ENCODE results near the gene MTR. TPM values are rescaled to one million over a fixed set of nuclear protein-coding genes. Genes with fewer than 3 reads are reported as not detected.

MTR gene
- polyA plus RNA-seq, 2 donors = 2.4 to 3.6 TPM

GRCh38 chr1:236767276-236767675 lies 27.8 kb upstream of the MTR start:
- WGBS, 2 donors = 71 to 86% methylated on average over 6 of the region's 6 CpGs
- no peak overlapping the region for H3K27ac ChIP-seq (ENCODE audit: low read depth in 2 of 2, low read length in 1 of 2)
- no peaks in the 10 kb centered on the region for H3K36me3 ChIP-seq (ENCODE audit: control insufficient read depth in 2 of 2, insufficient read depth in 2 of 2, low read length in 1 of 2)

DNA sequence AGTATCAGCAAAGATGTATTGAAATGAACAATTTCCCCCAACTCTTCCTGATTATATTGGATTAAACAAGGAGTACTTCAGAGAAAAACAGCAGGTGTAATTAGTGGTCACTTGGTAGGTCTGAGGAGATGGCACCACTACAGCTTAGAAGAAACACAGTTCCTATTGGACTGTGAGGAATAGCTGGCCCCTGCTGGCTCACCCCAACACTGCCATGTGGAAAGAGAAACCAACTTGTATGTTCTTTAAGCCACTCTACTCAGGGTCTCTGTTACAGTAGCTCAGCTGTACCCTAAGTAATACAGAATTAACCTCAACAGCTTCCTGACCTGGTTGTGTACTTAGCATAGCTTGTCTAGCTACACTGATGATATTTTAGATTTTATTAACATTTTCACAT lies 26.5 kb upstream of the MTR start:
- H3K4me1 ChIP-seq (ENCODE audit: control insufficient read depth in 2 of 2, insufficient read depth in 2 of 2, low read length in 1 of 2) = peaks cover 0 to 2% of the 10 kb centered on the region in 2 donors
- no peak overlapping the region for H3K4me3 ChIP-seq (ENCODE audit: low read depth in 1 of 2, low read length in 2 of 2)
- H3K27ac ChIP-seq (ENCODE audit: low read depth in 2 of 2, low read length in 1 of 2) = no peak overlapping the region
- H3K36me3 ChIP-seq (ENCODE audit: control insufficient read depth in 2 of 2, insufficient read depth in 2 of 2, low read length in 1 of 2) = no peaks in the 10 kb centered on the region
- H3K9me3 ChIP-seq (ENCODE audit: control insufficient read depth in 2 of 2, insufficient read depth in 1 of 2, low read depth in 1 of 2, low read length in 1 of 2) = no peaks in the 10 kb centered on the region
- no peaks in the 10 kb centered on the region for H3K27me3 ChIP-seq (ENCODE audit: control insufficient read depth in 1 of 2, insufficient read depth in 2 of 2, low read length in 2 of 2)

More at GRCh38 chr1:236767276-236767675, 27.8 kb upstream of the MTR start:
- Histone ChIP-seq H3K4me3 (ENCODE audit: low read depth in 1 of 2, low read length in 2 of 2) (no peak overlapping the region), H3K9me3 (ENCODE audit: control insufficient read depth in 2 of 2, insufficient read depth in 1 of 2, low read depth in 1 of 2, low read length in 1 of 2) (no peaks in the 10 kb centered on the region), H3K27me3 (ENCODE audit: control insufficient read depth in 1 of 2, insufficient read depth in 2 of 2, low read length in 2 of 2) (no peaks in the 10 kb centered on the region), H3K4me1 (ENCODE audit: control insufficient read depth in 2 of 2, insufficient read depth in 2 of 2, low read length in 1 of 2) (peaks cover 0 to 2% of the 10 kb centered on the region in 2 donors)

GRCh38 chr1:236773919-236774318 lies 21.2 kb upstream of the MTR start:
- Histone ChIP-seq H3K4me3 (ENCODE audit: low read depth in 1 of 2, low read length in 2 of 2) (no peak overlapping the region), H3K9me3 (ENCODE audit: control insufficient read depth in 2 of 2, insufficient read depth in 1 of 2, low read depth in 1 of 2, low read length in 1 of 2) (no peaks in the 10 kb centered on the region), H3K4me1 (ENCODE audit: control insufficient read depth in 2 of 2, insufficient read depth in 2 of 2, low read length in 1 of 2) (no peaks in the 10 kb centered on the region), H3K36me3 (ENCODE audit: control insufficient read depth in 2 of 2, insufficient read depth in 2 of 2, low read length in 1 of 2) (no peaks in the 10 kb centered on the region), H3K27ac (ENCODE audit: low read depth in 2 of 2, low read length in 1 of 2) (no peak overlapping the region), H3K27me3 (ENCODE audit: control insufficient read depth in 1 of 2, insufficient read depth in 2 of 2, low read length in 2 of 2) (no peaks in the 10 kb centered on the region)
- 65 to 74% methylated on average over 3 of the region's 3 CpGs for WGBS, 2 donors

GRCh38 chr1:236774926-236775325 lies 20.2 kb upstream of the MTR start:
- H3K4me3 ChIP-seq (ENCODE audit: low read depth in 1 of 2, low read length in 2 of 2) = no peak overlapping the region
- no peaks in the 10 kb centered on the region for H3K4me1 ChIP-seq (ENCODE audit: control insufficient read depth in 2 of 2, insufficient read depth in 2 of 2, low read length in 1 of 2)
- H3K27me3 ChIP-seq (ENCODE audit: control insufficient read depth in 1 of 2, insufficient read depth in 2 of 2, low read length in 2 of 2) = no peaks in the 10 kb centered on the region
- H3K36me3 ChIP-seq (ENCODE audit: control insufficient read depth in 2 of 2, insufficient read depth in 2 of 2, low read length in 1 of 2) = no peaks in the 10 kb centered on the region
- H3K9me3 ChIP-seq (ENCODE audit: control insufficient read depth in 2 of 2, insufficient read depth in 1 of 2, low read depth in 1 of 2, low read length in 1 of 2) = peaks cover 0 to 2% of the 10 kb centered on the region in 2 donors
- no peak overlapping the region for H3K27ac ChIP-seq (ENCODE audit: low read depth in 2 of 2, low read length in 1 of 2)
- 40 to 46% methylated on average over 3 of the region's 3 CpGs for WGBS, 2 donors

DNA sequence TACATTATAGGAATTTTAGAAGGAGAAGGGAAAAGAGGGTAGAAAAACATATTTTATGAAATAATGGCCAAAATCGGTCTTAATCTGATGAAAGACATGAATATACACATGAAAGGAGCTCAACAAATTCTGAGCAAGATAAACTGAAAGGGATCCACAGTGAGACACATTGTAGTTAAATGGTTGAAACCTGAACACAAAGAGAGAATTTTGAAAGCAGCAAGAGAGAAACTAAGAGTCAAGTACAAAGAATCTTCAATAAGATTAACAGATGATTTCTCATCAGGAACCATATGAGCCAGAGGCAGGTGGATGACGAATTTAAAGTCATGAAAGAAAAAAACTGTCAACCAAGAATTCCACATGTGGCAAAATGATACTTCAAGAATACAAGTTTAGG lies 15.8 kb upstream of the MTR start:
- Histone ChIP-seq H3K9me3 (ENCODE audit: control insufficient read depth in 2 of 2, insufficient read depth in 1 of 2, low read depth in 1 of 2, low read length in 1 of 2) (peaks cover 0 to 2% of the 10 kb centered on the region in 2 donors), H3K4me1 (ENCODE audit: control insufficient read depth in 2 of 2, insufficient read depth in 2 of 2, low read length in 1 of 2) (no peaks in the 10 kb centered on the region), H3K27me3 (ENCODE audit: control insufficient read depth in 1 of 2, insufficient read depth in 2 of 2, low read length in 2 of 2) (no peaks in the 10 kb centered on the region), H3K36me3 (ENCODE audit: control insufficient read depth in 2 of 2, insufficient read depth in 2 of 2, low read length in 1 of 2) (no peaks in the 10 kb centered on the region), H3K4me3 (ENCODE audit: low read depth in 1 of 2, low read length in 2 of 2) (no peak overlapping the region), H3K27ac (ENCODE audit: low read depth in 2 of 2, low read length in 1 of 2) (no peak overlapping the region)
- WGBS, 2 donors = 80 to 88% methylated on average over 2 of the region's 2 CpGs

GRCh38 chr1:236785477-236785876 lies 9.6 kb upstream of the MTR start:
- Histone ChIP-seq H3K4me1 (ENCODE audit: control insufficient read depth in 2 of 2, insufficient read depth in 2 of 2, low read length in 1 of 2) (no peaks in the 10 kb centered on the region), H3K36me3 (ENCODE audit: control insufficient read depth in 2 of 2, insufficient read depth in 2 of 2, low read length in 1 of 2) (no peaks in the 10 kb centered on the region), H3K27ac (ENCODE audit: low read depth in 2 of 2, low read length in 1 of 2) (no peak overlapping the region), H3K27me3 (ENCODE audit: control insufficient read depth in 1 of 2, insufficient read depth in 2 of 2, low read length in 2 of 2) (no peaks in the 10 kb centered on the region), H3K9me3 (ENCODE audit: control insufficient read depth in 2 of 2, insufficient read depth in 1 of 2, low read depth in 1 of 2, low read length in 1 of 2) (peaks cover 0 to 2% of the 10 kb centered on the region in 2 donors), H3K4me3 (ENCODE audit: low read depth in 1 of 2, low read length in 2 of 2) (no peak overlapping the region)
- 58 to 74% methylated on average over 2 of the region's 2 CpGs for WGBS, 2 donors

- no peaks in the 10 kb centered on the region for H3K27me3 ChIP-seq (ENCODE audit: control insufficient read depth in 1 of 2, insufficient read depth in 2 of 2, low read length in 2 of 2)
- no peaks in the 10 kb centered on the region for H3K4me1 ChIP-seq (ENCODE audit: control insufficient read depth in 2 of 2, insufficient read depth in 2 of 2, low read length in 1 of 2)
- H3K27ac ChIP-seq (ENCODE audit: low read depth in 2 of 2, low read length in 1 of 2) = no peak overlapping the region
- peaks cover 0 to 2% of the 10 kb centered on the region in 2 donors for H3K9me3 ChIP-seq (ENCODE audit: control insufficient read depth in 2 of 2, insufficient read depth in 1 of 2, low read depth in 1 of 2, low read length in 1 of 2)
- H3K4me3 ChIP-seq (ENCODE audit: low read depth in 1 of 2, low read length in 2 of 2) = no peak overlapping the region
- WGBS, 2 donors = 94% methylated on average over 16 of the region's 16 CpGs
- H3K36me3 ChIP-seq (ENCODE audit: control insufficient read depth in 2 of 2, insufficient read depth in 2 of 2, low read length in 1 of 2) = no peaks in the 10 kb centered on the region
Observed at GRCh38 chr1:236786453-236786852, 8.6 kb upstream of the MTR start.

DNA sequence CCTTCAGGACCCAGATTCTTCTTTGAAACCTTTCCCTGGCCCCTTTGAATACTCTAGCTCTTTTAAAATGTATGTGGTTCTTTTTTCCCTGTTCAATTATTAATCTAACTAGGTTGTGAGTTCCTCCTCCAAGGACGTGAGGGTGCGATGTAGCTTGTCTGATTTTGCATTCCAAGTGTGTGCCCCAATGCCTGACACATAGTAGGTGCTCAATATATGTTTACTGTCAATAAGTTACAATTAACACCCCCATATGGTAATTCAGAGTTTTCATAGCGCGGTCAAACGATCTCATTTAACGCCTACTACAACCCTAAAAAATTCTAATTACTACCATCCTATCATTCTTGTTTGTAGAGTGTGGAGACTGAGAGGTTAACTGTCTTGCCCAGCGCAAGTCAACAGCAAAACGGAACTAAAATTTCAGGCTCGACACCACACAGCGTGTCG lies 482 bp upstream of the MTR start:
- Histone ChIP-seq H3K4me1 (ENCODE audit: control insufficient read depth in 2 of 2, insufficient read depth in 2 of 2, low read length in 1 of 2) (no peaks in the 10 kb centered on the region), H3K4me3 (ENCODE audit: low read depth in 1 of 2, low read length in 2 of 2) (peak overlapping the region; percentile 90 to 98), H3K27me3 (ENCODE audit: control insufficient read depth in 1 of 2, insufficient read depth in 2 of 2, low read length in 2 of 2) (no peaks in the 10 kb centered on the region), H3K36me3 (ENCODE audit: control insufficient read depth in 2 of 2, insufficient read depth in 2 of 2, low read length in 1 of 2) (no peaks in the 10 kb centered on the region), H3K9me3 (ENCODE audit: control insufficient read depth in 2 of 2, insufficient read depth in 1 of 2, low read depth in 1 of 2, low read length in 1 of 2) (no peaks in the 10 kb centered on the region), H3K27ac (ENCODE audit: low read depth in 2 of 2, low read length in 1 of 2) (peak overlapping the region in 1 of 2 donors; percentile 33)
- 12 to 16% methylated on average over 11 of the region's 11 CpGs for WGBS, 2 donors

GRCh38 chr1:236795757-236796667 lies 920 bp downstream of the MTR start:
- Histone ChIP-seq H3K27ac (ENCODE audit: low read depth in 2 of 2, low read length in 1 of 2) (peak overlapping the region; percentile 94 to 95), H3K27me3 (ENCODE audit: control insufficient read depth in 1 of 2, insufficient read depth in 2 of 2, low read length in 2 of 2) (no peaks in the 10 kb centered on the region), H3K36me3 (ENCODE audit: control insufficient read depth in 2 of 2, insufficient read depth in 2 of 2, low read length in 1 of 2) (no peaks in the 10 kb centered on the region), H3K4me1 (ENCODE audit: control insufficient read depth in 2 of 2, insufficient read depth in 2 of 2, low read length in 1 of 2) (peaks cover 0 to 3% of the 10 kb centered on the region in 2 donors), H3K9me3 (ENCODE audit: control insufficient read depth in 2 of 2, insufficient read depth in 1 of 2, low read depth in 1 of 2, low read length in 1 of 2) (no peaks in the 10 kb centered on the region), H3K4me3 (ENCODE audit: low read depth in 1 of 2, low read length in 2 of 2) (peak overlapping the region; percentile 90 to 98)
- 1 to 2% methylated on average over 41 of the region's 41 CpGs for WGBS, 2 donors

DNA sequence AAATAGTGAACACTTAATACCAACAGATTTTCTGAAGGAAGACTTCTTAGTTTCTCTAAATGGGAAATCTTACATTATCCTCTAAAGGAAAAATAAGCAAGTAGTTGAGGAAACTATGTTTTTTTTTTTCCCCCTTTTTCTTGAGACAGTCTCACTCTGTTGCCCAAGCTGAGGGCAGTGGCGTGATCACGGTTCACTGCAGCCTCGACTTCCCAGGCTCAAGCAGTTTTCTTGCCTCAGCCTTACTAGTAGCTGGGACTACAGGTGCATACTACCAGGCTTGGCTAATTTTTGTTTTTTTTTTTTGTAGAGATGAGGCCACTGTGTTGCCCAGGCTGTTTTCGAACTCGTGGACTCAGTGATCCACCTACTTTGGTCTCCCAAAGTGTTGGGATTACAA lies 3.9 kb downstream of the MTR start:
- 94 to 98% methylated on average over 5 of the region's 5 CpGs for WGBS, 2 donors
- Histone ChIP-seq H3K4me1 (ENCODE audit: control insufficient read depth in 2 of 2, insufficient read depth in 2 of 2, low read length in 1 of 2) (peaks cover 0 to 3% of the 10 kb centered on the region in 2 donors), H3K9me3 (ENCODE audit: control insufficient read depth in 2 of 2, insufficient read depth in 1 of 2, low read depth in 1 of 2, low read length in 1 of 2) (no peaks in the 10 kb centered on the region)

More for the DNA sequence above, 3.9 kb downstream of the MTR start:
- Histone ChIP-seq H3K27me3 (ENCODE audit: control insufficient read depth in 1 of 2, insufficient read depth in 2 of 2, low read length in 2 of 2) (no peaks in the 10 kb centered on the region), H3K27ac (ENCODE audit: low read depth in 2 of 2, low read length in 1 of 2) (no peak overlapping the region), H3K4me3 (ENCODE audit: low read depth in 1 of 2, low read length in 2 of 2) (no peak overlapping the region), H3K36me3 (ENCODE audit: control insufficient read depth in 2 of 2, insufficient read depth in 2 of 2, low read length in 1 of 2) (no peaks in the 10 kb centered on the region)

Measured in esophagus (tissue), 2 donors.